ENCODE measurements around the gene ATXN1. TPM values are rescaled to one million over a fixed set of nuclear protein-coding genes. Genes with fewer than 3 reads are reported as not detected.

The ATXN1 gene
- total and polyA plus RNA-seq, 2 donors from 2014 or later, result 4.2 to 58.2 TPM

- Histone ChIP-seq H3K27ac (ENCODE audit: low read depth in 2 of 2, low read length in 2 of 2) (no peak overlapping the region), H3K27me3 (ENCODE audit: control insufficient read depth, insufficient read depth, low read length) (no peaks in the 10 kb centered on the region), H3K9ac (ENCODE audit: low read length in 3 of 3) (no peak overlapping the region), H3K9me3 (ENCODE audit: control insufficient read depth in 2 of 3, insufficient read depth in 1 of 3, low read length in 3 of 3) (no peaks in the 10 kb centered on the region), H3K4me1 (ENCODE audit: control insufficient read depth in 2 of 3, insufficient read depth in 2 of 3, low read depth in 1 of 3, low read length in 3 of 3) (peaks cover 0 to 5% (median 4%) of the 10 kb centered on the region in 3 donors), H3K4me3 (ENCODE audit: low read length in 3 of 3) (no peak overlapping the region), H3K36me3 (ENCODE audit: control insufficient read depth in 2 of 3, insufficient read depth in 3 of 3, low read length in 3 of 3) (no peaks in the 10 kb centered on the region)
- DNase-seq (no peak), FAIRE-seq (no peak)
- intact Hi-C loops (cut with DNase I), result no loop called here
- TF ChIP-seq, protein P1, sequence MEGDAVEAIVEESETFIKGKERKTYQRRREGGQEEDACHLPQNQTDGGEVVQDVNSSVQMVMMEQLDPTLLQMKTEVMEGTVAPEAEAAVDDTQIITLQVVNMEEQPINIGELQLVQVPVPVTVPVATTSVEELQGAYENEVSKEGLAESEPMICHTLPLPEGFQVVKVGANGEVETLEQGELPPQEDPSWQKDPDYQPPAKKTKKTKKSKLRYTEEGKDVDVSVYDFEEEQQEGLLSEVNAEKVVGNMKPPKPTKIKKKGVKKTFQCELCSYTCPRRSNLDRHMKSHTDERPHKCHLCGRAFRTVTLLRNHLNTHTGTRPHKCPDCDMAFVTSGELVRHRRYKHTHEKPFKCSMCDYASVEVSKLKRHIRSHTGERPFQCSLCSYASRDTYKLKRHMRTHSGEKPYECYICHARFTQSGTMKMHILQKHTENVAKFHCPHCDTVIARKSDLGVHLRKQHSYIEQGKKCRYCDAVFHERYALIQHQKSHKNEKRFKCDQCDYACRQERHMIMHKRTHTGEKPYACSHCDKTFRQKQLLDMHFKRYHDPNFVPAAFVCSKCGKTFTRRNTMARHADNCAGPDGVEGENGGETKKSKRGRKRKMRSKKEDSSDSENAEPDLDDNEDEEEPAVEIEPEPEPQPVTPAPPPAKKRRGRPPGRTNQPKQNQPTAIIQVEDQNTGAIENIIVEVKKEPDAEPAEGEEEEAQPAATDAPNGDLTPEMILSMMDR (IDR thresholded peaks at IDR 0.05; ENCODE audit: borderline replicate concordance, extremely low read depth, insufficient read depth), result no peak
These were observed 391.3 kb downstream of the ATXN1 start for GRCh38 chr6:16369989-16370388.

DNA sequence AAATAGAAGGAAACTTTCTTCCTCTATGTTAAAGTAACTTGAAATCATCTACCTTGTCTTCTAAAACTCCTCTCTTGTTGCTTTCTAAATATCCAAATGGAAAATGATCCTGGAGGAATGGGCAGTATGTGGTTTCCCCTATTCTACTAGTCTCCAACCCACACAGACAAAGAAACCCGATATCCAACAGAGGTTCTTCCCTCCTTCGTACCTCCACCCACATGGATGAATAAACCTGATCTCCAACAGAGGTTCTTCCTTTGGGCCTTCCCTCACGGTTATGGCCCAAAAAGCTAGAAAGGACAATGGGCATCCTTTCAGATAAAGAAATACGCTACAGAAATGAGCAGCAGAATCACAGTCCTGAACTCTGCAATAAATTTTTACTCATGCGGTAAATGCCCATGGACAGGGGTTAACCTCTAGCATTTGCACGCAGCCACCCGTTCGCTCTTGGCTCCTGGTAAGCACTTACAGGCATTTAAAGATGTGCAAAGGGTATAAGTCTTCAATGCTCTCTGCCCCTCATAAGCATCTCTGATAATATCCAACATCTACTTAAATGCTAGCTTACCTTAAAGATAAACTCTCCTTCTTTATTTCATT is 392.0 kb downstream of the ATXN1 start:
- Histone ChIP-seq H3K27me3 (ENCODE audit: control insufficient read depth, insufficient read depth, low read length) (no peaks in the 10 kb centered on the region), H3K9ac (ENCODE audit: low read length in 3 of 3) (no peak overlapping the region), H3K4me1 (ENCODE audit: control insufficient read depth in 2 of 3, insufficient read depth in 2 of 3, low read depth in 1 of 3, low read length in 3 of 3) (peaks cover 0 to 5% (median 4%) of the 10 kb centered on the region in 3 donors), H3K27ac (ENCODE audit: low read depth in 2 of 2, low read length in 2 of 2) (no peak overlapping the region), H3K36me3 (ENCODE audit: control insufficient read depth in 2 of 3, insufficient read depth in 3 of 3, low read length in 3 of 3) (no peaks in the 10 kb centered on the region), H3K9me3 (ENCODE audit: control insufficient read depth in 2 of 3, insufficient read depth in 1 of 3, low read length in 3 of 3) (no peaks in the 10 kb centered on the region), H3K4me3 (ENCODE audit: low read length in 3 of 3) (no peak overlapping the region)
- intact Hi-C loops (cut with DNase I), result no loop called here
- DNase-seq (peak in 3 of 5 donors; percentile 29 to 77 (median 59)), FAIRE-seq (no peak)
- TF ChIP-seq, protein P1 (IDR thresholded peaks at IDR 0.05; ENCODE audit: borderline replicate concordance, extremely low read depth, insufficient read depth), result no peak

GRCh38 chr6:16367571-16367970 is 393.7 kb downstream of the ATXN1 start:
- no peak for FAIRE-seq
- Histone ChIP-seq H3K9me3 (ENCODE audit: control insufficient read depth in 2 of 3, insufficient read depth in 1 of 3, low read length in 3 of 3) (no peaks in the 10 kb centered on the region), H3K4me1 (ENCODE audit: control insufficient read depth in 2 of 3, insufficient read depth in 2 of 3, low read depth in 1 of 3, low read length in 3 of 3) (peaks cover 0 to 5% (median 4%) of the 10 kb centered on the region in 3 donors), H3K27me3 (ENCODE audit: control insufficient read depth, insufficient read depth, low read length) (no peaks in the 10 kb centered on the region), H3K27ac (ENCODE audit: low read depth in 2 of 2, low read length in 2 of 2) (no peak overlapping the region), H3K9ac (ENCODE audit: low read length in 3 of 3) (no peak overlapping the region), H3K4me3 (ENCODE audit: low read length in 3 of 3) (no peak overlapping the region), H3K36me3 (ENCODE audit: control insufficient read depth in 2 of 3, insufficient read depth in 3 of 3, low read length in 3 of 3) (no peaks in the 10 kb centered on the region)
- TF ChIP-seq, protein P1 (IDR thresholded peaks at IDR 0.05; ENCODE audit: borderline replicate concordance, extremely low read depth, insufficient read depth), result no peak
- intact Hi-C loops (cut with DNase I), result no loop called here
- no peak for DNase-seq

DNA sequence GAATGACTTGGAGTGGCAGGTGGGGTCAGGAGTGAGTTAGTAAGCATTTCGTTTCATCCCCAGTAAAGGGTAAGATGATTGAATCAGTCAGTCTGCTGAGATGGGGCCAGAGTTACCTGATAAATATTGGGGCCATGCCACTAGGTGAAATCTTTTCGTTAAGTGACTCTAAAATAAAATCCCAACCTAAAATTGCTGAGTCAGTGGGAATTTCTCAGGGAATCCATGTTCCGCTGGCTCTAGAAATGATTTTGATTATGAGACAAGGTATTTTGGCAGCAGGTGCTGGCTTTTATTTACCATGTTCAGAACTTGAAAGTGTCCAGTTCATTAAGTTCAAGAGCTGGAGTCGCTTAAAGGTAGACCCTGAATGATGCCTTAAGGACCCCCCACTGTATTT is 397.5 kb downstream of the ATXN1 start:
- TF ChIP-seq, protein P1 (IDR thresholded peaks at IDR 0.05; ENCODE audit: borderline replicate concordance, extremely low read depth, insufficient read depth), result no peak
- Histone ChIP-seq H3K27me3 (ENCODE audit: control insufficient read depth, insufficient read depth, low read length) (no peaks in the 10 kb centered on the region), H3K4me3 (ENCODE audit: low read length in 3 of 3) (no peak overlapping the region), H3K36me3 (ENCODE audit: control insufficient read depth in 2 of 3, insufficient read depth in 3 of 3, low read length in 3 of 3) (no peaks in the 10 kb centered on the region), H3K9me3 (ENCODE audit: control insufficient read depth in 2 of 3, insufficient read depth in 1 of 3, low read length in 3 of 3) (no peaks in the 10 kb centered on the region), H3K27ac (ENCODE audit: low read depth in 2 of 2, low read length in 2 of 2) (no peak overlapping the region), H3K4me1 (ENCODE audit: control insufficient read depth in 2 of 3, insufficient read depth in 2 of 3, low read depth in 1 of 3, low read length in 3 of 3) (peaks cover 2 to 5% (median 3%) of the 10 kb centered on the region in 3 donors), H3K9ac (ENCODE audit: low read length in 3 of 3) (no peak overlapping the region)
- FAIRE-seq (no peak), DNase-seq (no peak)
- intact Hi-C loops (cut with DNase I), result no loop called here
